Loucy (cell line): ENCODE data around the gene KRTAP4-5.
"Not testable (repeated sequence)": the region's sequence is repeated elsewhere in the genome, so short reads cannot be mapped to it uniquely, and the experiment has no call there.

Experiments
- CTCF ChIP-seq: fragments of 200-600 bp; sonication (generic); conservative IDR thresholded peaks from 2 replicates; pipeline ENCODE4 v1.5.1; 2014; ENCODE audit warnings: mild to moderate bottlenecking, antibody characterized with exemption, low read length
- EZH2phosphoT487 ChIP-seq: fragments of 200-600 bp; IDR thresholded peaks from 2 replicates; pipeline ENCODE4 v1.6.1; 2018; ENCODE audit warnings: antibody characterized with exemption, mild to moderate bottlenecking, moderate library complexity, borderline replicate concordance

GRCh38 chr17:41099682-41100480 lies 49.7 kb downstream of the KRTAP4-5 start:
- not testable (repeated sequence) for TF ChIP-seq CTCF, EZH2phosphoT487
